Vagina (tissue), 2 donors: ENCODE measurements around the gene TRNT1. TPM values are rescaled to one million over a fixed set of nuclear protein-coding genes. Genes with fewer than 3 reads are reported as not detected.

Source experiments
- DNase-seq, 2 donors: peaks; one replicate each; pipeline ENCODE4 v3.0.0-alpha.2; 2017; ENCODE audit errors: extremely low spot score in 2 of 2
- H3K27ac ChIP-seq: fragments of 200-600 bp; sonication (generic); one replicate; pipeline ENCODE4 v1.5.1; 2019
- H3K27me3 ChIP-seq: fragments of 200-600 bp; sonication (generic); one replicate; pipeline ENCODE4 v1.5.1; 2019
- H3K36me3 ChIP-seq, 2 donors: fragments of 200-600 bp; sonication (generic); one replicate each; pipeline ENCODE4 v1.5.1; 2017 to 2019
- H3K4me1 ChIP-seq: fragments of 200-600 bp; sonication (generic); one replicate; pipeline ENCODE4 v1.5.1; 2019
- H3K4me3 ChIP-seq, 2 donors: fragments of 200-600 bp; sonication (generic); 1 replicate in 1 of 2; 2 replicates in 1 of 2; pipeline ENCODE4 v1.5.1; 2016 to 2019
- H3K9me3 ChIP-seq: fragments of 200-600 bp; sonication (generic); one replicate; pipeline ENCODE4 v1.5.1; 2019
- POLR2A ChIP-seq, 2 donors: fragments of 450-650 bp; IDR thresholded peaks; one replicate each; pipeline ENCODE4 v1.6.1; 2017; ENCODE audit warnings: antibody characterized with exemption in 2 of 2, mild to moderate bottlenecking in 2 of 2, moderate library complexity in 2 of 2
- POLR2AphosphoS5 ChIP-seq, 2 donors: sonication (generic); formaldehyde crosslinking; IDR thresholded peaks; one replicate each; pipeline ENCODE4 v1.9.0; 2017; ENCODE audit warnings: antibody characterized with exemption in 2 of 2, mild to moderate bottlenecking in 2 of 2, low read depth in 1 of 2; ENCODE audit not compliant: insufficient read depth in 1 of 2
- intact Hi-C: fragments of 100-400 bp; cut with DNase I; formaldehyde crosslinking; loops from one replicate; pipeline ENCODE4 v1.15.1; 2023
- total RNA-seq: library from RNA; depleted of rRNA; stranded (reverse); fragments of >200 nt; gene quantifications from one replicate; pipeline ENCODE4 v1.2.3, GENCODE V29; 2016
- TF ChIP-seq, protein P1 (sequence below), 3 experiments: fragments of 450-650 bp in 2 of 3; fragments of 200-600 bp in 1 of 3; sonication (generic) in 1 of 3; IDR thresholded peaks; one replicate each; pipeline ENCODE4 v1.5.1; 2017 to 2019; ENCODE audit warnings: antibody characterized with exemption in 3 of 3, mild to moderate bottlenecking in 2 of 3, moderate library complexity in 2 of 3

TRNT1 gene
- total RNA-seq, 1 donor from 2014 or later: 12.8 TPM

DNA sequence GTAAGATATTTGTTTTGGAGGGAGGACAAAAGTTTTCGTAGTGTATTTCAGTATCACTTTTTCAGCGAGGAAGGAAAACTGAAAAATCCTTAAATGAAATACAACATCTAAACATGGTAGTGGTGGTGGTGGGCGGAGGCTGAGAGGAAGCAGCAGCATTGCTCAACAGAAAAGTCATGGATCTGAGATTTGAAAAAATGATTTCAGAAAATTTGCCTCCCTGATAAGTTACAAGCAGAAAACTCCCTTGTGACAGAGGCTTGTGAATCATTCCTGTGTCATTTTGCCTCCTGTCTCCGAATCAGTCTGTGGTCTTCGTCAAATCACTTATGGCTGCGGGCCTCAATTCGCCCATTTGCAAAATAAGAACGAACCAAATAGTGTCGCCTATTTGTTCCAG is 53.7 kb downstream of the TRNT1 start:
- intact Hi-C loops: no loop called here
- no peak for DNase-seq
- Histone ChIP-seq H3K36me3 (no peaks in the 10 kb centered on the region), H3K9me3 (no peaks in the 10 kb centered on the region), H3K4me1 (peaks cover 26% of the 10 kb centered on the region), H3K4me3 (no peak overlapping the region), H3K27me3 (no peaks in the 10 kb centered on the region), H3K27ac (no peak overlapping the region)
- TF ChIP-seq, protein P1, sequence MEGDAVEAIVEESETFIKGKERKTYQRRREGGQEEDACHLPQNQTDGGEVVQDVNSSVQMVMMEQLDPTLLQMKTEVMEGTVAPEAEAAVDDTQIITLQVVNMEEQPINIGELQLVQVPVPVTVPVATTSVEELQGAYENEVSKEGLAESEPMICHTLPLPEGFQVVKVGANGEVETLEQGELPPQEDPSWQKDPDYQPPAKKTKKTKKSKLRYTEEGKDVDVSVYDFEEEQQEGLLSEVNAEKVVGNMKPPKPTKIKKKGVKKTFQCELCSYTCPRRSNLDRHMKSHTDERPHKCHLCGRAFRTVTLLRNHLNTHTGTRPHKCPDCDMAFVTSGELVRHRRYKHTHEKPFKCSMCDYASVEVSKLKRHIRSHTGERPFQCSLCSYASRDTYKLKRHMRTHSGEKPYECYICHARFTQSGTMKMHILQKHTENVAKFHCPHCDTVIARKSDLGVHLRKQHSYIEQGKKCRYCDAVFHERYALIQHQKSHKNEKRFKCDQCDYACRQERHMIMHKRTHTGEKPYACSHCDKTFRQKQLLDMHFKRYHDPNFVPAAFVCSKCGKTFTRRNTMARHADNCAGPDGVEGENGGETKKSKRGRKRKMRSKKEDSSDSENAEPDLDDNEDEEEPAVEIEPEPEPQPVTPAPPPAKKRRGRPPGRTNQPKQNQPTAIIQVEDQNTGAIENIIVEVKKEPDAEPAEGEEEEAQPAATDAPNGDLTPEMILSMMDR (IDR thresholded peaks at IDR 0.05): no peak
- no peak for TF ChIP-seq POLR2A (IDR thresholded peaks at IDR 0.05)
- no peak for TF ChIP-seq POLR2AphosphoS5 (IDR thresholded peaks at IDR 0.05; ENCODE audit: insufficient read depth in 1 of 2, low read depth in 1 of 2)

DNA sequence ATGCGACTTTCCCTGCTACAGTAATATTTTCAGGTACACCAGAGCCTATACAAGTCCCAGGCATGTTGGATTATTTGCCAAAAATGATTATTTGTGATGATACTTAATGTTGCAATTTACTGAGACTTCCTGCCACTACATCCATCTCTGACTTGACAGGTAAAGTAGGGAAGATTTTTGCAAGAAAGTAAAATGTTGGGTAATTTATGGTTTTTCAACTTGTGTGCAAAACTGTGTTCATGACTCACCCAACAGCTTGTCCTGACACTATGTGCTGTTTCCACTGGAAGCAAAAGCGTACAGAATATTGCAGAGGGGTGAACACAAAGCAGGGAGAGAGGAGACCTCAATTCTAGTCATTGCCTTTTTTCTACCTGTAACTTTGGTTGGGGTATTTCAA is 58.1 kb downstream of the TRNT1 start:
- no peak for DNase-seq
- Histone ChIP-seq H3K36me3 (no peaks in the 10 kb centered on the region), H3K9me3 (no peaks in the 10 kb centered on the region), H3K27ac (no peak overlapping the region), H3K4me3 (no peak overlapping the region), H3K4me1 (no peaks in the 10 kb centered on the region), H3K27me3 (no peaks in the 10 kb centered on the region)
- intact Hi-C loops: no loop called here
- TF ChIP-seq POLR2A (IDR thresholded peaks at IDR 0.05) (no peak), POLR2AphosphoS5 (IDR thresholded peaks at IDR 0.05; ENCODE audit: insufficient read depth in 1 of 2, low read depth in 1 of 2) (no peak)
- TF ChIP-seq, protein P1 (IDR thresholded peaks at IDR 0.05): no peak

DNA sequence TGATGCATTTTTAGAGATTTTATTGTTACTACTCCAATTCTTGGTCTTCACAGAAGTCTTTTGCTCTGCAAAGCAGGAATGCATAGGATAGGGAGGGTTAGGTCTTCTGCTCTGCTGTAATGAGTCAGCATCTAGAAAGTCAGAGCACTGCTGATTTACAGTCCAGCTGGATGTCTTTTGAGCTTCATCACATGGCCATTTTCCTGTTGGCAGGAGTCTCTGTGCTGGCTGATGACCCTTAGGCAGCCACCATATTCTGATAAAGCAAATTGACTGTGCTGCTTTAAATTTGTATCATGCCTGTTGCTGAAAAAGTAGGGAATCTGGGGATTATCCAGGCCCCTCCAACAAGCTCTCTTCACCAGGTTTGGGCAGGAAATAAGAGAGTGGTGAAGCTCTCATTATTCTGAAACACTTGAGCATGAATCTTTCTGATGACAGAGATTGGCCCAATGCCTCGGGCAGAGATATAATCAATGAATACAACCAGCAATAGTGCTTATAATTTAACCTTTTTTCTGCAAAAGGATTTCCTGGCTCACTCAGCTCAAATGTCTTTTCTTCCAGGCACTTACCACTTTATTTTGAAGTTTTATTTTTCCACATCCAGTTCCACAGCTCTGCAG is 62.5 kb downstream of the TRNT1 start:
- intact Hi-C loops: no loop called here
- no peak for DNase-seq
- no peak overlapping the region for H3K4me3 ChIP-seq
- TF ChIP-seq POLR2AphosphoS5 (IDR thresholded peaks at IDR 0.05; ENCODE audit: insufficient read depth in 1 of 2, low read depth in 1 of 2): no peak
- TF ChIP-seq POLR2A (IDR thresholded peaks at IDR 0.05): no peak
- H3K36me3 ChIP-seq: no peaks in the 10 kb centered on the region
- no peaks in the 10 kb centered on the region for H3K4me1 ChIP-seq
- H3K27ac ChIP-seq: no peak overlapping the region
- no peaks in the 10 kb centered on the region for H3K9me3 ChIP-seq
- no peaks in the 10 kb centered on the region for H3K27me3 ChIP-seq

DNA sequence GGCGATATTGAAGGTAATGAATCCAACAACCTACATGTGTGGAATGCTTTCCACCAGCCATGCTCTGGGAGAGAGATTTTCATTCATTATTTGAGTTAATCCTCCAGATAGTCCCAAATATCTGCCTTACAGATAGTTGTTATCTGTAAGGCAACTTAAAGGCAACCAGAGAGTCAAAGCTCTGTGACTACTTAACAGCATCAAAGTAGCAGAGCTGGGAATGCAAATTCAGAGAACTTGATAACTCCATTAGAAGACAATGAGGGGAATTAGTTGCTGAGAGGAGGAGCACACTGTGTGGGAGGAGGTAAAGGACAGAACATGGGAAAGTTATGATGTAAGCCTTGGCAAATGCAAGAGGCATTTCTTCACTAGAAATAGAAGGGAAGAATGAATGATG is 63.2 kb downstream of the TRNT1 start:
- H3K27ac ChIP-seq: no peak overlapping the region
- TF ChIP-seq POLR2AphosphoS5 (IDR thresholded peaks at IDR 0.05; ENCODE audit: insufficient read depth in 1 of 2, low read depth in 1 of 2): no peak
- TF ChIP-seq POLR2A (IDR thresholded peaks at IDR 0.05): no peak
- TF ChIP-seq, protein P1 (IDR thresholded peaks at IDR 0.05): no peak
- DNase-seq: no peak
- no peaks in the 10 kb centered on the region for H3K9me3 ChIP-seq
- H3K36me3 ChIP-seq: no peaks in the 10 kb centered on the region
- intact Hi-C loops: loop anchor here (10.0 kb wide), 1 partner anchor 1105 kb away; no protein-coding TSS in a partner anchor
- no peak overlapping the region for H3K4me3 ChIP-seq
- H3K27me3 ChIP-seq: no peaks in the 10 kb centered on the region
- no peaks in the 10 kb centered on the region for H3K4me1 ChIP-seq

DNA sequence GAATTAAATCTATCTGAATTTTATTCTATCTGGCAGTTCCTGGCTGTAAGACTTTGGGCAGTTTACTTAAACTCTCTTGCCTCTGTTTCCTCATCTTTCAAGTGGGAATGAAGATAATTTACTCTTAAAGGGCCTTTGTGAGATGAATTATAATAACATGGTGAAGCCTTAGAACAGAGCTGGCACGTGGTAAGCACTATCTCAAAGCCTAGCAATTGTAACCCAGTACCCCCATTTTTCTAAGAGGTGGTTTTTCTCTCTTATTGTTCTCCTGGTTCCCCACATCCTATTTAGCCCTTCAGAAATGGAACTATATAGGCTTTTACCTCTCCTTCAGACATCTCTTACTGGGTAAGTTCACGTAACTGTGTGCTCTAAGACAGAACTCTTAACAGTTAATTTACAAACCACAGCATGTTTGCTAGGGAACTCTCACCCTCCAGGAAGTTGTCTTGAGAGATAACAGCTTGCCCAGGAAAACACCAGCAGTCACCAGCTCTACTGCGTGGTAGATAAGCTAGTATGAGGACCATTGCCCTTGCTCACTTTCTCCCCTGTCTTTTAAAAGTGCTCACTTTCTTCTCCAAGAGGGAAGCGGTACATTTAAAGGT is 65.0 kb downstream of the TRNT1 start:
- intact Hi-C loops: loop anchor here (10.0 kb wide), 1 partner anchor 1103 kb away; no protein-coding TSS in a partner anchor
- Histone ChIP-seq H3K27me3 (no peaks in the 10 kb centered on the region), H3K9me3 (no peaks in the 10 kb centered on the region), H3K36me3 (no peaks in the 10 kb centered on the region), H3K27ac (no peak overlapping the region), H3K4me3 (no peak overlapping the region), H3K4me1 (no peaks in the 10 kb centered on the region)
- no peak for DNase-seq
- TF ChIP-seq POLR2A (IDR thresholded peaks at IDR 0.05): no peak
- TF ChIP-seq POLR2AphosphoS5 (IDR thresholded peaks at IDR 0.05; ENCODE audit: insufficient read depth in 1 of 2, low read depth in 1 of 2): no peak

DNA sequence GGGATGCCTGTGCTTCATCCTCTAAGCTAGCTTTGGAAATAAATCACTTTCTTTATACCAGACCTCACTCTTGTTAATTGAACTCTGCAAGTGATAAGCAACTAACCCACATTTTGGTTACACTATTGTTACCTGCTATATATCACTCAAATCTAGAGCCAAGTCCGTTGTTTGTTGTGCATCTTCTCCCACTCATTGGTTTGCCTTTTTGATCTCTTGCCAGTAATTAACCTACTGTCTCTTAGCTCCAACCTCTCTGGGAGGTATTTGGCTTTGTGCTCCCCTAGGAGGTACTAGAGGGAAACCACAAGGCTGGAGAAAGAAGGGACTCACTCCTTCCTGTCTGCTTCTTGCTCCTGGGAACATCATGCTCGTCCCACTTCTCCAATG is 65.5 kb downstream of the TRNT1 start:
- Histone ChIP-seq H3K4me3 (no peak overlapping the region), H3K4me1 (no peaks in the 10 kb centered on the region), H3K36me3 (no peaks in the 10 kb centered on the region), H3K9me3 (no peaks in the 10 kb centered on the region), H3K27me3 (no peaks in the 10 kb centered on the region), H3K27ac (no peak overlapping the region)
- DNase-seq: no peak
- intact Hi-C loops: loop anchor here (10.0 kb wide), 1 partner anchor 1103 kb away; no protein-coding TSS in a partner anchor
- TF ChIP-seq, protein P1 (IDR thresholded peaks at IDR 0.05): no peak
- TF ChIP-seq POLR2A (IDR thresholded peaks at IDR 0.05) (no peak), POLR2AphosphoS5 (IDR thresholded peaks at IDR 0.05; ENCODE audit: insufficient read depth in 1 of 2, low read depth in 1 of 2) (no peak)
